Endothelial cell (in vitro differentiated cells): ENCODE data around the gene SST. TPM values are rescaled to one million over a fixed set of nuclear protein-coding genes. Genes with fewer than 3 reads are reported as not detected.
A peak's percentile ranks its signal among the peaks of the same experiment; 100 is the strongest.

Experiments
- DNase-seq: peaks from one replicate; pipeline ENCODE4 v3.0.0; 2021; ENCODE audit warnings: low spot score
- H3K27ac Mint-ChIP-seq: one replicate; pipeline ENCODE4 v1.8.0; 2021; ENCODE audit warnings: mixed read lengths, inconsistent platforms; ENCODE audit not compliant: unreplicated experiment
- H3K27me3 Mint-ChIP-seq: one replicate; pipeline ENCODE4 v1.8.0; 2021; ENCODE audit warnings: mild to moderate bottlenecking, moderate library complexity, mixed read lengths, inconsistent platforms; ENCODE audit not compliant: unreplicated experiment
- H3K36me3 Mint-ChIP-seq: one replicate; pipeline ENCODE4 v1.8.0; 2021; ENCODE audit warnings: mild to moderate bottlenecking, low read depth, mixed read lengths, inconsistent platforms; ENCODE audit not compliant: unreplicated experiment
- H3K4me1 Mint-ChIP-seq: one replicate; pipeline ENCODE4 v1.8.0; 2021; ENCODE audit warnings: mild to moderate bottlenecking, mixed read lengths, inconsistent platforms; ENCODE audit not compliant: unreplicated experiment
- H3K4me3 Mint-ChIP-seq: one replicate; pipeline ENCODE4 v1.8.0; 2021; ENCODE audit warnings: mild to moderate bottlenecking, mixed read lengths, inconsistent platforms; ENCODE audit not compliant: unreplicated experiment
- H3K9me3 Mint-ChIP-seq: one replicate; pipeline ENCODE4 v1.8.0; 2021; ENCODE audit warnings: mixed read lengths, inconsistent platforms; ENCODE audit not compliant: unreplicated experiment
- total RNA-seq: library from RNA; stranded (reverse); fragmentation: NEBNext Ultra II Directional; extraction: Animal tissue kit (Norgen Biotek cat#: 25700); gene quantifications from one replicate; pipeline ENCODE4 v1.2.1, GENCODE V29; 2021; ENCODE audit not compliant: unreplicated experiment
- TF ChIP-seq, protein P1 (sequence below): fragments of 200-600 bp; sonication (generic); IDR thresholded peaks from one replicate; pipeline ENCODE4 v1.5.0; 2021; ENCODE audit warnings: antibody characterized with exemption; ENCODE audit not compliant: unreplicated experiment

The SST gene
- total RNA-seq, 1 donor from 2014 or later = not detected

DNA sequence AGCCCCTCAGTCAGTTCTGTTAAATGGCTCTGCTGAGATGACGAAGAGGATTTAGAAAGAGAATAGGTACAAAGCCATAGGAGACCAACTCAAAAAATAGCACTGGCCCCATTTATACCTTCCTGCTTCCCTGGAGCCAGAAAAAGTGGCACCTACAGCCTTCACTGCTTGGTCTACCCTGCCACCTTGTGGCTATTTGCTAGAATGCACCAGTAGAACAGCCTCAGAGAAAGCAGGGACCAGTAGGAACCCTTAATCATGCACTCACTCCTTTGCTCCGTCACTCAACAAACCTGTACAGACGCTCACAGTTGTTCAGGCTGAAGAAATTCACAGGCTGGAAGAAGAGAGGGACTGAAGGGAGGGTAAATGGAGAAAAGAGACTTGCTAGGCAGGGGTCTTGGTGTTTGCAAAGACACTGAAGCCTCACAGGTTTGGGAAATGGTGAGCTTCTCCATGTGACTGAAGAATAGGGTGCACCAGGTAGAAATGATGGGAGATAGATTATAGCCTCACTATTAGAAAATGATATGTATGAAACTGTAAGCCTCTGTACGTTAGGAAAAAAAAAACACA, 44.3 kb upstream of the SST start:
- no peaks in the 10 kb centered on the region for H3K27me3 Mint-ChIP-seq
- peaks cover 8% of the 10 kb centered on the region for H3K4me1 Mint-ChIP-seq
- H3K27ac Mint-ChIP-seq = no peak overlapping the region
- no peaks in the 10 kb centered on the region for H3K9me3 Mint-ChIP-seq
- TF ChIP-seq, protein P1, sequence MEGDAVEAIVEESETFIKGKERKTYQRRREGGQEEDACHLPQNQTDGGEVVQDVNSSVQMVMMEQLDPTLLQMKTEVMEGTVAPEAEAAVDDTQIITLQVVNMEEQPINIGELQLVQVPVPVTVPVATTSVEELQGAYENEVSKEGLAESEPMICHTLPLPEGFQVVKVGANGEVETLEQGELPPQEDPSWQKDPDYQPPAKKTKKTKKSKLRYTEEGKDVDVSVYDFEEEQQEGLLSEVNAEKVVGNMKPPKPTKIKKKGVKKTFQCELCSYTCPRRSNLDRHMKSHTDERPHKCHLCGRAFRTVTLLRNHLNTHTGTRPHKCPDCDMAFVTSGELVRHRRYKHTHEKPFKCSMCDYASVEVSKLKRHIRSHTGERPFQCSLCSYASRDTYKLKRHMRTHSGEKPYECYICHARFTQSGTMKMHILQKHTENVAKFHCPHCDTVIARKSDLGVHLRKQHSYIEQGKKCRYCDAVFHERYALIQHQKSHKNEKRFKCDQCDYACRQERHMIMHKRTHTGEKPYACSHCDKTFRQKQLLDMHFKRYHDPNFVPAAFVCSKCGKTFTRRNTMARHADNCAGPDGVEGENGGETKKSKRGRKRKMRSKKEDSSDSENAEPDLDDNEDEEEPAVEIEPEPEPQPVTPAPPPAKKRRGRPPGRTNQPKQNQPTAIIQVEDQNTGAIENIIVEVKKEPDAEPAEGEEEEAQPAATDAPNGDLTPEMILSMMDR = peak; percentile 76
- DNase-seq = peak; percentile 78
- no peak overlapping the region for H3K4me3 Mint-ChIP-seq
- no peaks in the 10 kb centered on the region for H3K36me3 Mint-ChIP-seq

DNA sequence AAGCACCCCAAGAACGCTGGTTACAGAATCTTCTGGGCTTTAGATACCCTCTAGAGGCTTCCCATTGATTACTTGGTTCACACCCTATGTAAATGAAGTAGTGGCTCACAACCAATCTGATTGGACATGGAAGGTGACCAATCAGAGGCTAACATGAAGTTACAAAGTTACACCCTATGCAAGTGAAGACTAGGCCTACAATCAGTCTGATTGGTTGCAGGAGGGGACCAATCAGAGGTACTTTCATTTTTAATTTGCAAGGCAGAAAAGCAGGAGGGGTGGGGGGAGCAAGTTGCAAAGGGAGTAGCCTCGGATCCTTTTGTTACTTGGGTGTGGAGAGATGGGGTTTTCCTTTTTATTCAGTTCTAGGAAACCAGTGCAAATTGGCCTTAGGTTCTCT, 43.3 kb upstream of the SST start:
- no peaks in the 10 kb centered on the region for H3K9me3 Mint-ChIP-seq
- no peaks in the 10 kb centered on the region for H3K36me3 Mint-ChIP-seq
- no peak for DNase-seq
- TF ChIP-seq, protein P1 = no peak
- no peak overlapping the region for H3K4me3 Mint-ChIP-seq
- H3K27ac Mint-ChIP-seq = no peak overlapping the region
- H3K4me1 Mint-ChIP-seq = peaks cover 8% of the 10 kb centered on the region
- H3K27me3 Mint-ChIP-seq = no peaks in the 10 kb centered on the region

DNA sequence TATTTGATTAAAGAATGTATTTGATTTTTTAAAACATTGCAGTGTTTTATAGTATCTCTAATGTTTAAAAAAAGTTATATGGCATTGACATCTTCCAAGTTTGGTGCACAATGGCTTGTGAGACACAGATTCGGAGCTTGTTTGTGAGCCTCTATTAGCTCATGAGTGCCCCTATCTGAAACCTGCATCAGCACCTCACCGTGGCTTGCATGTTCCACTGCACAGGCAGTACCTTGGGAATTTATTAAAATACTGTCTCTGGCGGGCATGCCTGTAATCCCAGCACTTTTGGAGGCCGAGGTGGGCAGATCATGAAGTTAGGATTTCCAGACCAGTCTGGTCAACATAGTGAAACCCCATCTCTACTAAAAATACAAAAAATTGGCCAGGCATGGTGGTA, 39.0 kb upstream of the SST start:
- H3K4me3 Mint-ChIP-seq = no peak overlapping the region
- TF ChIP-seq, protein P1 = no peak
- no peaks in the 10 kb centered on the region for H3K9me3 Mint-ChIP-seq
- no peaks in the 10 kb centered on the region for H3K36me3 Mint-ChIP-seq
- H3K27me3 Mint-ChIP-seq = no peaks in the 10 kb centered on the region
- peak; percentile 15 for DNase-seq
- no peak overlapping the region for H3K27ac Mint-ChIP-seq
- H3K4me1 Mint-ChIP-seq = no peaks in the 10 kb centered on the region

DNA sequence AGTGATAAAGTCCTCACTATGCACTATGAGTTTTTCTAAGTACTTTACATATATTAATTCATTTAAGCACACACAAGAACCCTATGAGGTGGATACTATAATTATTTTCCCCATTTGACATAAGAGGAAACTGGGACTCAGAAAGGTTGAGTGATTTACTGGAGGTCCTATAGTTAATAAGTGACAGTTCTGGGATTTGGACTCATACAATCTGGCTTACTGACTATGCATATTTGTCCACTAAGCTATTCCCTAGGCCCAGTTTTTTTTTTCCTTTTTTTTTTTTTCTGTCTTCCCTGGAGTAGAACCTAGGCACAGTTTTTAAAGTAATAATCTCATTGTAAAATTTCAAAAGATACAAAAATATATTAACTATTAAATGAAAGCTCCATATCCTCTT, 38.5 kb upstream of the SST start:
- Mint-ChIP-seq H3K9me3 (no peaks in the 10 kb centered on the region), H3K27me3 (no peaks in the 10 kb centered on the region), H3K36me3 (no peaks in the 10 kb centered on the region), H3K4me1 (no peaks in the 10 kb centered on the region), H3K27ac (no peak overlapping the region), H3K4me3 (no peak overlapping the region)
- TF ChIP-seq, protein P1 = no peak
- DNase-seq = no peak

DNA sequence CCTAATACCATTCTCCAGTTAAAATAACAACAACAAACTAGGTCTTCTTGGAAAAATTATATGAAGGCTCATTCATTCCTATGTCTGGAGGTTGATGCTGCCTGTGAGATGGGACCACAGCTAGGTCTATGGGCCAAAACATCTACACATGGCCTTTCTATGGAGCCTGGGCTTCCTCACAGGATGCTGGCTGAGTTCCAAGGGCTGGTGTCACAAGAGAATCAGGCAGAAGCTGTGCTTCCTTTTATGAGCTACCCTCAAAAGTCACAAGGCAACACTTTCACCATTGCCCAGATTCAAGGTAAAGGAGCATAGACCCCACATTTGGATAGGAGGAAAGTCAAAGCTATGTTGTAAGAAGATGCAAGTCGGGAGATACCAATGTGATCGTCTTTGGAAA, 36.8 kb upstream of the SST start:
- no peak overlapping the region for H3K27ac Mint-ChIP-seq
- H3K4me3 Mint-ChIP-seq = no peak overlapping the region
- TF ChIP-seq, protein P1 = no peak
- no peaks in the 10 kb centered on the region for H3K9me3 Mint-ChIP-seq
- no peaks in the 10 kb centered on the region for H3K27me3 Mint-ChIP-seq
- no peaks in the 10 kb centered on the region for H3K4me1 Mint-ChIP-seq
- no peaks in the 10 kb centered on the region for H3K36me3 Mint-ChIP-seq
- no peak for DNase-seq
